BJ (cell line): ENCODE measurements around the gene STT3A. TPM values are rescaled to one million over a fixed set of nuclear protein-coding genes. Genes with fewer than 3 reads are reported as not detected.

Experiments used
- CTCF ChIA-PET: fragments of 350-600 bp; formaldehyde crosslinking; extraction: SDS; loops from one replicate; lab custom pipeline; 2021; ENCODE audit warnings: antibody characterized with exemption, inconsistent platforms; lab: Yijun Ruan, JAX
- POLR2A ChIA-PET: fragments of 300-600 bp; sonication (Branson Sonifier 250); formaldehyde crosslinking; extraction: SDS; loops from one replicate; lab custom pipeline; 2021; ENCODE audit warnings: antibody characterized with exemption; lab: Charles Lee
- DNase-seq: peaks from one replicate; pipeline ENCODE4 v3.0.0-alpha.2; 2011; ENCODE audit warnings: low read depth
- H3K27me3 ChIP-seq: 2 replicates; pipeline ENCODE4 v1.6.0; 2011; ENCODE audit warnings: low read length; ENCODE audit not compliant: control insufficient read depth, insufficient read depth
- H3K36me3 ChIP-seq: 2 replicates; pipeline ENCODE4 v1.5.1; 2011; ENCODE audit warnings: low read length; ENCODE audit not compliant: control insufficient read depth, insufficient read depth
- H3K4me3 ChIP-seq: 2 replicates; pipeline ENCODE4 v1.5.1; 2011; ENCODE audit warnings: low read depth, mild to moderate bottlenecking, control low read depth, low read length
- polyA plus RNA-seq: library from polyadenylated mRNA; depleted of rRNA; stranded (reverse); fragments of >200 nt; gene quantifications from 2 replicates; pipeline ENCODE4 v1.2.3, GENCODE V29; 2011; rRNA removed
- small RNA-seq: library from RNA; depleted of rRNA; stranded (forward); fragments of <200 nt; gene quantifications from one replicate; pipeline ENCODE3, GENCODE V24; 2012; ENCODE audit warnings: low replicate concordance, low read depth; ENCODE audit not compliant: insufficient read length
- TF ChIP-seq, protein P1 (sequence below): IDR thresholded peaks from 2 replicates; pipeline ENCODE4 v1.5.1; 2011; ENCODE audit warnings: low read depth, mild to moderate bottlenecking, control low read depth, inconsistent platforms, low read length, moderate library complexity; ENCODE audit not compliant: insufficient read depth

The STT3A gene
- polyA plus RNA-seq, 1 experiment, result 363 TPM

DNA sequence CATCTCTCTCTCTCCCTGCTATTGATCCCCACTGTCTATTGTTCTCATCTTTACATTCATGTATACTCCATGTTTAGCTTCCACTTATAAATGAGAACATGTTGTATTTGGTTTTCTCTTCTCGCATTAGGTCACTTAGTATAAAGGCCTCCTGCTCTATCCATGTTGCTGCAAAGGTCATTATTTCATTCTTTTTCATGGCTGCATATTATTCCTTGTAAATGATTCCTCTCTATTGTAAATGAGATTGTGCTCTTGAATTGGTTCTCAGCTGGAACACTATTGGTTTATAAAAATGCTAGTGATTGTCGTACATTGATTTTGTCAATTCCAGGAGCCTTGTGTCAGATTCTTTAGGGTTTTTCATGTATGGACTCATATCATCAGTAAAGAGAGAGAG, 74.5 kb downstream of the STT3A start:
- CTCF ChIA-PET, result no interaction called here
- TF ChIP-seq, protein P1, sequence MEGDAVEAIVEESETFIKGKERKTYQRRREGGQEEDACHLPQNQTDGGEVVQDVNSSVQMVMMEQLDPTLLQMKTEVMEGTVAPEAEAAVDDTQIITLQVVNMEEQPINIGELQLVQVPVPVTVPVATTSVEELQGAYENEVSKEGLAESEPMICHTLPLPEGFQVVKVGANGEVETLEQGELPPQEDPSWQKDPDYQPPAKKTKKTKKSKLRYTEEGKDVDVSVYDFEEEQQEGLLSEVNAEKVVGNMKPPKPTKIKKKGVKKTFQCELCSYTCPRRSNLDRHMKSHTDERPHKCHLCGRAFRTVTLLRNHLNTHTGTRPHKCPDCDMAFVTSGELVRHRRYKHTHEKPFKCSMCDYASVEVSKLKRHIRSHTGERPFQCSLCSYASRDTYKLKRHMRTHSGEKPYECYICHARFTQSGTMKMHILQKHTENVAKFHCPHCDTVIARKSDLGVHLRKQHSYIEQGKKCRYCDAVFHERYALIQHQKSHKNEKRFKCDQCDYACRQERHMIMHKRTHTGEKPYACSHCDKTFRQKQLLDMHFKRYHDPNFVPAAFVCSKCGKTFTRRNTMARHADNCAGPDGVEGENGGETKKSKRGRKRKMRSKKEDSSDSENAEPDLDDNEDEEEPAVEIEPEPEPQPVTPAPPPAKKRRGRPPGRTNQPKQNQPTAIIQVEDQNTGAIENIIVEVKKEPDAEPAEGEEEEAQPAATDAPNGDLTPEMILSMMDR, result no peak

DNA sequence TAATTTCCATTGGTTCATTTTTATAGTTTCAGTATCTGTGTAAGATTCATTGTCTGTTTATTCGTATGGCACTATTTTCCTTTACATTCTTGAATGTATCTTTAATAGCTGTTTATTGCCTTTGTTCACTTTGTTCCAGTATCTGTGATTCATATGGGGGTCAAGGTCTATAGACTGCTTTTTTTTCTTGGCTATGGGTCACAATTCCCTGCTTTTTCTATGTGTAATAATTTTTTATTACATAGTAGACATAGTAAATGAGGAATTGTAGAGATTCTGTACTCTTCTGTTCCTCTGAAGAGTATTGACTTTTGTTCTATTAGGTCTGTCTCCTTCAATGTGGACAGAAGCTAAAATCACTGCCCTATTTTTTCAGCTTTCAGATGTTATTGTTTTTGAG, 77.5 kb downstream of the STT3A start:
- ChIA-PET POLR2A (no interaction called here), CTCF (interaction anchor here (0.6 kb wide), 1 partner anchor 20 kb away, joined by 3 read pairs; no protein-coding TSS in a partner anchor)
- TF ChIP-seq, protein P1, result no peak
- no peaks in the 10 kb centered on the region for H3K36me3 ChIP-seq
- H3K27me3 ChIP-seq, result no peaks in the 10 kb centered on the region
- DNase-seq, result no peak
- H3K4me3 ChIP-seq, result no peak overlapping the region

More for the DNA sequence above, 74.5 kb downstream of the STT3A start:
- Histone ChIP-seq H3K27me3 (no peaks in the 10 kb centered on the region), H3K36me3 (no peaks in the 10 kb centered on the region), H3K4me3 (no peak overlapping the region)
- POLR2A ChIA-PET, result no interaction called here
- no peak for DNase-seq

DNA sequence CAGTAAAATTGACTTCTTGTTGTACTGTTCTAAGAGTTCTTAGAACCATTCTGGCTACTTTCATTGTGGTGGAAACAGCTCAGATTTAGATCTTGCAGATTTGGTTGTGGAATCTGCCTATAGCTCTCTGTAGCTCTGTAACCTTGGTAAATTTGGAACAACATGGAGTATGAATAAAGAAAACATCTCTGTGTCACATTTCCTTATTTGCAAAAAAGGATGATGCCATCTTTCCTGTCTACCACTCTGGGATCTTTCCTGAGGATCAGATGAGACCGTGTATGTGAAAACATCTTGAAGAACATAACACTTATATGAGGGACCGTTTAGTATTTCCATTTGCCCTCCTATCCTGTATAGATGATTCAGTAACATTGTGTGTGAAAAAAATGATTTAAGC, 78.9 kb downstream of the STT3A start:
- Histone ChIP-seq H3K27me3 (no peaks in the 10 kb centered on the region), H3K4me3 (no peak overlapping the region), H3K36me3 (no peaks in the 10 kb centered on the region)
- TF ChIP-seq, protein P1, result no peak
- no peak for DNase-seq
- ChIA-PET POLR2A (no interaction called here), CTCF (no interaction called here)

Small RNA genes lying within 50 kb of the gene (small RNA-seq; reads per million reads assigned to genes)
- gene RNU2-35P (not detected), gene RNU6-1156P (not detected)

Other genes starting within 250 kb of the STT3A start
- 24.9 and 29.2 TPM in 2 replicates for gene FEZ1, start 96.6 kb upstream of the STT3A start, polyA plus RNA-seq
- gene EI24, start 23.4 kb upstream of the STT3A start, polyA plus RNA-seq, result 72.1 and 114 TPM in 2 replicates
- gene CHEK1, start 32.3 kb downstream of the STT3A start, polyA plus RNA-seq, result 11.4 and 25.2 TPM in 2 replicates
- 0.22 TPM in 1 of 2 replicates, not detected in the other for gene ACRV1, start 88.0 kb downstream of the STT3A start, polyA plus RNA-seq
- gene PATE1, start 153.4 kb downstream of the STT3A start, polyA plus RNA-seq, result not detected in 2 replicates
- not detected in 2 replicates for gene PATE2, start 186.0 kb downstream of the STT3A start, polyA plus RNA-seq
- gene PATE3, start 195.3 kb downstream of the STT3A start, polyA plus RNA-seq, result not detected in 2 replicates
- gene PATE4, start 240.5 kb downstream of the STT3A start, polyA plus RNA-seq, result not detected in 2 replicates